Lower lobe of right lung (tissue), 2 donors: ENCODE data around the gene NACC2. TPM values are rescaled to one million over a fixed set of nuclear protein-coding genes. Genes with fewer than 3 reads are reported as not detected.

Experiments used
- ATAC-seq, 2 donors: fragments of 200-7000 bp; cut with Tn5 transposase; one replicate each; pipeline ENCODE4 v1.9.1; 2020 to 2022; ENCODE audit warnings: mild to moderate bottlenecking in 2 of 2, moderate library complexity in 2 of 2
- DNase-seq: peaks from one replicate; pipeline ENCODE4 v3.0.0-alpha.2; 2020
- H3K27ac ChIP-seq: fragments of 200-600 bp; one replicate; pipeline ENCODE4 v1.8.0; 2022
- H3K27me3 ChIP-seq: fragments of 200-600 bp; one replicate; pipeline ENCODE4 v1.8.0; 2022; ENCODE audit warnings: low read depth
- H3K36me3 ChIP-seq: fragments of 200-600 bp; one replicate; pipeline ENCODE4 v1.8.0; 2022; ENCODE audit warnings: mild to moderate bottlenecking
- H3K4me1 ChIP-seq: fragments of 200-600 bp; one replicate; pipeline ENCODE4 v1.8.0; 2022
- H3K4me3 ChIP-seq: fragments of 200-600 bp; one replicate; pipeline ENCODE4 v1.8.0; 2022; ENCODE audit warnings: mild to moderate bottlenecking
- H3K9me3 ChIP-seq: fragments of 200-600 bp; one replicate; pipeline ENCODE4 v1.8.0; 2022
- CTCF ChIP-seq: fragments of 200-600 bp; IDR thresholded peaks from one replicate; pipeline ENCODE4 v1.8.0; 2022; ENCODE audit warnings: antibody characterized with exemption, mild to moderate bottlenecking
- intact Hi-C: fragments of 100-400 bp; cut with DNase I; formaldehyde crosslinking; loops from one replicate; pipeline ENCODE4 v1.11.0; 2022
- total RNA-seq: library from RNA; stranded (reverse); fragmentation: NEBNext Ultra II Directional; extraction: Animal tissue kit (Norgen Biotek cat#: 25700); gene quantifications from one replicate; pipeline ENCODE4 v1.2.1, GENCODE V29; 2021
- donor health status: DM: no; HTN: yes; CAD: no; lungs with severe emphysema.

The NACC2 gene
- total RNA-seq, 1 donor from 2014 or later = 27.0 TPM

GRCh38 chr9:136055715-136056545, 39.2 kb downstream of the NACC2 start:
- ATAC-seq = no peak
- Histone ChIP-seq H3K36me3 (no peaks in the 10 kb centered on the region), H3K27me3 (no peaks in the 10 kb centered on the region), H3K4me1 (peaks cover 70% of the 10 kb centered on the region), H3K27ac (no peak overlapping the region), H3K4me3 (no peak overlapping the region), H3K9me3 (no peaks in the 10 kb centered on the region)
- intact Hi-C loops = no loop called here
- no peak for DNase-seq
- no peak for TF ChIP-seq CTCF

GRCh38 chr9:136054798-136055714, 40.0 kb downstream of the NACC2 start:
- intact Hi-C loops = no loop called here

GRCh38 chr9:136054146-136054545, 40.9 kb downstream of the NACC2 start:
- no peaks in the 10 kb centered on the region for H3K27me3 ChIP-seq
- intact Hi-C loops = no loop called here
- no peaks in the 10 kb centered on the region for H3K9me3 ChIP-seq
- no peak overlapping the region for H3K27ac ChIP-seq
- TF ChIP-seq CTCF = no peak
- no peak for ATAC-seq
- H3K36me3 ChIP-seq = peaks cover 9% of the 10 kb centered on the region
- peaks cover 61% of the 10 kb centered on the region for H3K4me1 ChIP-seq
- no peak for DNase-seq
- no peak overlapping the region for H3K4me3 ChIP-seq

More at GRCh38 chr9:136054798-136055714, 40.0 kb downstream of the NACC2 start:
- Histone ChIP-seq H3K9me3 (no peaks in the 10 kb centered on the region), H3K27ac (no peak overlapping the region), H3K4me3 (no peak overlapping the region), H3K4me1 (peaks cover 70% of the 10 kb centered on the region), H3K36me3 (peaks cover 2% of the 10 kb centered on the region), H3K27me3 (no peaks in the 10 kb centered on the region)
- ATAC-seq = no peak
- no peak for TF ChIP-seq CTCF
- no peak for DNase-seq

- Histone ChIP-seq H3K4me1 (peaks cover 60% of the 10 kb centered on the region), H3K9me3 (no peaks in the 10 kb centered on the region), H3K27ac (peak overlapping the region; percentile 58), H3K27me3 (no peaks in the 10 kb centered on the region), H3K36me3 (peaks cover 13% of the 10 kb centered on the region), H3K4me3 (no peak overlapping the region)
- ATAC-seq = no peak
- TF ChIP-seq CTCF = no peak
- no peak for DNase-seq
- intact Hi-C loops = no loop called here
These were observed 41.3 kb downstream of the NACC2 start for GRCh38 chr9:136053757-136054142.

GRCh38 chr9:136052991-136053756, 41.9 kb downstream of the NACC2 start:
- DNase-seq = no peak
- Histone ChIP-seq H3K4me3 (peak overlapping the region; percentile 57), H3K36me3 (peaks cover 18% of the 10 kb centered on the region), H3K27me3 (no peaks in the 10 kb centered on the region), H3K4me1 (peaks cover 60% of the 10 kb centered on the region), H3K27ac (peak overlapping the region; percentile 58), H3K9me3 (no peaks in the 10 kb centered on the region)
- intact Hi-C loops = no loop called here
- no peak for TF ChIP-seq CTCF
- ATAC-seq = no peak
